Smooth muscle cell (in vitro differentiated cells): Measurements from ENCODE around the gene PRDM12. TPM values are rescaled to one million over a fixed set of nuclear protein-coding genes. Genes with fewer than 3 reads are reported as not detected.

ENCODE experiments used
- DNase-seq: peaks from one replicate; lab custom pipeline; 2025; ENCODE audit not compliant: unreplicated experiment; lab: John Stamatoyannopoulos, UW
- H2AFZ ChIP-seq: fragments of 200-600 bp; sonication (generic); 2 replicates; pipeline ENCODE4 v1.6.0; 2016; ENCODE audit warnings: antibody characterized with exemption, low read depth, mild to moderate bottlenecking
- H3F3A ChIP-seq: fragments of 200-600 bp; sonication (generic); 2 replicates; pipeline ENCODE4 v1.6.0; 2017; ENCODE audit warnings: antibody characterized with exemption, low read depth
- H3K27ac ChIP-seq: fragments of 200-600 bp; sonication (generic); 2 replicates; pipeline ENCODE4 v1.5.1; 2016; ENCODE audit warnings: low read depth, mild to moderate bottlenecking
- H3K27me3 ChIP-seq: fragments of 200-600 bp; sonication (generic); 2 replicates; pipeline ENCODE4 v1.6.1; 2016; ENCODE audit warnings: low read depth, mild to moderate bottlenecking
- H3K36me3 ChIP-seq: fragments of 200-600 bp; sonication (generic); 2 replicates; pipeline ENCODE4 v1.5.1; 2016; ENCODE audit warnings: low read depth
- H3K4me1 ChIP-seq: fragments of 200-600 bp; sonication (generic); 2 replicates; pipeline ENCODE4 v1.5.1; 2016; ENCODE audit warnings: low read depth
- H3K4me2 ChIP-seq: fragments of 200-600 bp; sonication (generic); 2 replicates; pipeline ENCODE4 v1.6.0; 2016; ENCODE audit warnings: mild to moderate bottlenecking
- H3K4me3 ChIP-seq: fragments of 200-600 bp; sonication (generic); 2 replicates; pipeline ENCODE4 v1.5.1; 2016; ENCODE audit warnings: mild to moderate bottlenecking
- H3K79me2 ChIP-seq: fragments of 200-600 bp; sonication (generic); 2 replicates; pipeline ENCODE4 v1.6.0; 2016; ENCODE audit warnings: low read depth, mild to moderate bottlenecking
- H3K9ac ChIP-seq: fragments of 200-600 bp; sonication (generic); 2 replicates; pipeline ENCODE4 v1.6.0; 2016; ENCODE audit warnings: low read depth
- H3K9me3 ChIP-seq: fragments of 200-600 bp; sonication (generic); replicated peaks from 2 replicates; pipeline ENCODE4 v1.5.1; 2016; ENCODE audit warnings: low read depth
- H4K20me1 ChIP-seq: fragments of 200-600 bp; sonication (generic); 2 replicates; pipeline ENCODE4 v1.6.0; 2016; ENCODE audit warnings: low read depth
- WGBS: methylation state at CpG from one replicate; pipeline ENCODE4 v1.1.7; 2016; ENCODE audit warnings: low lambda C conversion rate; 5-methylcytosine and 5-hydroxymethylcytosine counted together
- polyA plus RNA-seq: library from polyadenylated mRNA; unstranded; fragments of >200 nt; fragmentation: Nextera tagmentation; extraction: Ambion mirVana; gene quantifications from 2 replicates; pipeline ENCODE4 v1.2.1, GENCODE V29; 2016
- total RNA-seq: library from RNA; depleted of rRNA; stranded (reverse); fragments of >200 nt; gene quantifications from 2 replicates; pipeline ENCODE4 v1.2.3, GENCODE V29; 2014
- TF ChIP-seq, protein P1 (sequence below): fragments of 200-600 bp; sonication (generic); IDR thresholded peaks from 2 replicates; pipeline ENCODE4 v1.5.1; 2017; ENCODE audit warnings: borderline replicate concordance, mild to moderate bottlenecking, antibody characterized with exemption; ENCODE audit not compliant: insufficient read depth, poor library complexity, severe bottlenecking

The PRDM12 gene
- total and polyA plus RNA-seq, 2 experiments from 2014 or later, result not detected

GRCh38 chr9:130640681-130641080, 23.7 kb upstream of the PRDM12 start:
- Histone ChIP-seq H3K9me3 (no peaks in the 10 kb centered on the region), H2AFZ (no peak overlapping the region), H3K79me2 (no peaks in the 10 kb centered on the region), H3K4me3 (no peak overlapping the region), H4K20me1 (no peaks in the 10 kb centered on the region), H3K9ac (no peak overlapping the region), H3K27ac (no peak overlapping the region), H3K36me3 (peaks cover 7% of the 10 kb centered on the region), H3K4me1 (no peaks in the 10 kb centered on the region), H3K27me3 (no peaks in the 10 kb centered on the region), H3K4me2 (no peak overlapping the region), H3F3A (no peaks in the 10 kb centered on the region)
- WGBS, result 68% methylated on average over 7 of the region's 7 CpGs
- no peak for DNase-seq
- TF ChIP-seq, protein P1, sequence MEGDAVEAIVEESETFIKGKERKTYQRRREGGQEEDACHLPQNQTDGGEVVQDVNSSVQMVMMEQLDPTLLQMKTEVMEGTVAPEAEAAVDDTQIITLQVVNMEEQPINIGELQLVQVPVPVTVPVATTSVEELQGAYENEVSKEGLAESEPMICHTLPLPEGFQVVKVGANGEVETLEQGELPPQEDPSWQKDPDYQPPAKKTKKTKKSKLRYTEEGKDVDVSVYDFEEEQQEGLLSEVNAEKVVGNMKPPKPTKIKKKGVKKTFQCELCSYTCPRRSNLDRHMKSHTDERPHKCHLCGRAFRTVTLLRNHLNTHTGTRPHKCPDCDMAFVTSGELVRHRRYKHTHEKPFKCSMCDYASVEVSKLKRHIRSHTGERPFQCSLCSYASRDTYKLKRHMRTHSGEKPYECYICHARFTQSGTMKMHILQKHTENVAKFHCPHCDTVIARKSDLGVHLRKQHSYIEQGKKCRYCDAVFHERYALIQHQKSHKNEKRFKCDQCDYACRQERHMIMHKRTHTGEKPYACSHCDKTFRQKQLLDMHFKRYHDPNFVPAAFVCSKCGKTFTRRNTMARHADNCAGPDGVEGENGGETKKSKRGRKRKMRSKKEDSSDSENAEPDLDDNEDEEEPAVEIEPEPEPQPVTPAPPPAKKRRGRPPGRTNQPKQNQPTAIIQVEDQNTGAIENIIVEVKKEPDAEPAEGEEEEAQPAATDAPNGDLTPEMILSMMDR, result no peak

DNA sequence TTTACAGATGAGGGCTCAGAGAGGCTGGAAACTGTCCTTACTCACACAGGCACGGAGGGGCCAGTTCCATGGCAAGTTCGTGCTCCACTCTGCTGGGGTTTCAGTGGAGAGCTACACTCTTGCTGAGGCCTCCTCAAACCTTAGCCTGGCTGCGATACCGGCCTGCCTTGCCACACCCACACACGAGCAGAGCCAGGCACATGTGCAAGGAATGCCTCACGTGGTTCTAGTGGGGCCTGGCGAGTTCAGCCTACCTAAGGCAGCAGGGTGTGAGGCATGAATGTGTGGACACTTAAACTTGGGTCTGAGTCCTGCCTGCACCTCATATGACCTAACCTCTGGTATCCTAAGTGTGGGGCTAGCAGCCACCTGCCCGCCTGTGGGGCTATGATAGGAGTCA, 21.5 kb upstream of the PRDM12 start:
- Histone ChIP-seq H3K4me3 (no peak overlapping the region), H3K9me3 (no peaks in the 10 kb centered on the region), H2AFZ (no peak overlapping the region), H3F3A (no peaks in the 10 kb centered on the region), H3K36me3 (no peaks in the 10 kb centered on the region), H3K9ac (no peak overlapping the region), H4K20me1 (no peaks in the 10 kb centered on the region), H3K79me2 (no peaks in the 10 kb centered on the region), H3K4me1 (no peaks in the 10 kb centered on the region), H3K27ac (no peak overlapping the region), H3K27me3 (no peaks in the 10 kb centered on the region), H3K4me2 (no peak overlapping the region)
- whole genome bisulfite sequencing, result 88% methylated on average over 8 of the region's 8 CpGs
- DNase-seq, result no peak
- TF ChIP-seq, protein P1, result no peak

- no peak for DNase-seq
- 89% methylated on average over 15 of the region's 15 CpGs for WGBS
- H2AFZ ChIP-seq, result no peak overlapping the region
- no peaks in the 10 kb centered on the region for H3K4me1 ChIP-seq
- H4K20me1 ChIP-seq, result no peaks in the 10 kb centered on the region
- H3K79me2 ChIP-seq, result no peaks in the 10 kb centered on the region
- H3K27me3 ChIP-seq, result peaks cover 58% of the 10 kb centered on the region
- H3K9me3 ChIP-seq, result no peaks in the 10 kb centered on the region
- H3K4me3 ChIP-seq, result no peak overlapping the region
- H3K9ac ChIP-seq, result no peak overlapping the region
- H3K36me3 ChIP-seq, result no peaks in the 10 kb centered on the region
- H3K4me2 ChIP-seq, result no peak overlapping the region
- TF ChIP-seq, protein P1, result no peak
- no peaks in the 10 kb centered on the region for H3F3A ChIP-seq
- no peak overlapping the region for H3K27ac ChIP-seq
These were observed 13.2 kb upstream of the PRDM12 start for GRCh38 chr9:130651221-130651620.

DNA sequence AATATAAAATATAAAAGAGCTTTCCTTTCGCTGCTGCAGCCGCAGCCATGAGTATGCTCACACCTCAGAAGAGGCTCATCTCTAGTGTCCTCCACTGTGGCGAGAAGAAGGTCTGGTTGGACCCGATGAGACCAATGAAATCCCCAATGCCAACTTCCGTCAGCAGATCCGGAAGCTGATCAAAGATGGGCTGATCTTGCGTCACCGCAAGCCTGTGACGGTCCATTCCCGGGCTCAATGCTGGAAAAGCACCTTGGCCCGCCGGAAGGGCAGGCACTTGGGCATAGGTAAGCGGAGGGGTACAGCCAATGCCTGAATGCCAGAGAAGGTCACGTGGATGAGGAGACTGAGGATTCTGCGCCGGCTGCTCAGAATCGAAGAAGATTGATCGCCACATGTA, 12.6 kb upstream of the PRDM12 start:
- H3K79me2 ChIP-seq, result no peaks in the 10 kb centered on the region
- H3K4me2 ChIP-seq, result no peak overlapping the region
- no peak overlapping the region for H3K4me3 ChIP-seq
- H3K9me3 ChIP-seq, result no peaks in the 10 kb centered on the region
- TF ChIP-seq, protein P1, result no peak
- no peaks in the 10 kb centered on the region for H3F3A ChIP-seq
- H2AFZ ChIP-seq, result no peak overlapping the region
- no peaks in the 10 kb centered on the region for H4K20me1 ChIP-seq
- no peaks in the 10 kb centered on the region for H3K4me1 ChIP-seq
- WGBS, result 94% methylated on average over 18 of the region's 18 CpGs
- no peak overlapping the region for H3K27ac ChIP-seq
- DNase-seq, result no peak
- H3K9ac ChIP-seq, result no peak overlapping the region
- no peaks in the 10 kb centered on the region for H3K36me3 ChIP-seq
- H3K27me3 ChIP-seq, result peaks cover 63% of the 10 kb centered on the region
